ENCODE measurements around the gene ANKH. TPM values are rescaled to one million over a fixed set of nuclear protein-coding genes. Genes with fewer than 3 reads are reported as not detected.

Gene ANKH
- total RNA-seq, 1 donor from 2014 or later = 10.3 TPM

- no peak for TF ChIP-seq CTCF (conservative IDR thresholded peaks at IDR 0.05; ENCODE audit: low read depth, low read length)
- DNase-seq (ENCODE audit: low read depth) = no peak
- no peak overlapping the region for H3K4me3 ChIP-seq (ENCODE audit: low read depth, low read length)
These were observed 41.5 kb upstream of the ANKH start for GRCh38 chr5:14913096-14913495.

- no peak for TF ChIP-seq CTCF (conservative IDR thresholded peaks at IDR 0.05; ENCODE audit: low read depth, low read length)
- H3K4me3 ChIP-seq (ENCODE audit: low read depth, low read length) = no peak overlapping the region
- DNase-seq (ENCODE audit: low read depth) = no peak
These were observed 40.6 kb upstream of the ANKH start for GRCh38 chr5:14912206-14912605.

GRCh38 chr5:14909369-14909768 is 37.8 kb upstream of the ANKH start:
- DNase-seq (ENCODE audit: low read depth) = no peak
- H3K4me3 ChIP-seq (ENCODE audit: low read depth, low read length) = no peak overlapping the region
- TF ChIP-seq CTCF (conservative IDR thresholded peaks at IDR 0.05; ENCODE audit: low read depth, low read length) = no peak

GRCh38 chr5:14908172-14908571 is 36.6 kb upstream of the ANKH start:
- no peak for TF ChIP-seq CTCF (conservative IDR thresholded peaks at IDR 0.05; ENCODE audit: low read depth, low read length)
- no peak for DNase-seq (ENCODE audit: low read depth)

GRCh38 chr5:14906628-14907027 is 35.0 kb upstream of the ANKH start:
- no peak overlapping the region for H3K4me3 ChIP-seq (ENCODE audit: low read depth, low read length)
- TF ChIP-seq CTCF (conservative IDR thresholded peaks at IDR 0.05; ENCODE audit: low read depth, low read length) = no peak
- no peak for DNase-seq (ENCODE audit: low read depth)

More at GRCh38 chr5:14908172-14908571, 36.6 kb upstream of the ANKH start:
- H3K4me3 ChIP-seq (ENCODE audit: low read depth, low read length) = no peak overlapping the region

GRCh38 chr5:14902826-14903560 is 31.4 kb upstream of the ANKH start:
- TF ChIP-seq CTCF (conservative IDR thresholded peaks at IDR 0.05; ENCODE audit: low read depth, low read length) = no peak
- DNase-seq (ENCODE audit: low read depth) = no peak
- H3K4me3 ChIP-seq (ENCODE audit: low read depth, low read length) = no peak overlapping the region

GRCh38 chr5:14901462-14902051 is 30.0 kb upstream of the ANKH start:
- no peak for TF ChIP-seq CTCF (conservative IDR thresholded peaks at IDR 0.05; ENCODE audit: low read depth, low read length)
- H3K4me3 ChIP-seq (ENCODE audit: low read depth, low read length) = no peak overlapping the region
- DNase-seq (ENCODE audit: low read depth) = no peak

Measured in epithelial cell of proximal tubule (primary cell).